Peyer's patch (tissue), 4 donors: ENCODE measurements around the gene LRRFIP1.

ENCODE experiments used
- POLR2A ChIP-seq, 2 donors: fragments of 450-650 bp; IDR thresholded peaks; one replicate each; pipeline ENCODE4 v1.5.1; 2017; ENCODE audit warnings: antibody characterized with exemption in 2 of 2, mild to moderate bottlenecking in 2 of 2, moderate library complexity in 2 of 2
- TF ChIP-seq, protein P1 (sequence below), 6 experiments: fragments of 450-650 bp in 4 of 6; fragments of 200-600 bp in 2 of 6; sonication (generic) in 1 of 6; IDR thresholded peaks; one replicate each; pipeline ENCODE4 v1.5.1; 2017 to 2019; ENCODE audit warnings: antibody characterized with exemption in 6 of 6, mild to moderate bottlenecking in 3 of 6, moderate library complexity in 1 of 6

DNA sequence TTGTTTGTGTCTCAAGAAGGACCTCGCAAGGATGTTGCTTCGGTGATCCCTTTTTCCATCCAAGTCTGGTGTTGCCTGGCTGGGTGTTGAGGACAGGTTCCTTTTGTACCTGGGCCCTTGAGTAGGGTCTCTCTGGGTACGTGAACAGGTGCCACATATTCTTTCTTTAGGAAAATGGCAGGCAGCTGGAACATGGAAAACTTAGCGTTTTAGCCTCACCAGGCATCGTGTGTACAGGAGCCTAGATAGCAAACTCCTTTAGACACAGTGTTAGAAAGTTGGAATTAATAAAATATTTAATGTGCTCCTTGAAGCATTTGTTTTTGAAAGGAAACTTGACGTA is 116.9 kb downstream of the LRRFIP1 start:
- TF ChIP-seq, protein P1, sequence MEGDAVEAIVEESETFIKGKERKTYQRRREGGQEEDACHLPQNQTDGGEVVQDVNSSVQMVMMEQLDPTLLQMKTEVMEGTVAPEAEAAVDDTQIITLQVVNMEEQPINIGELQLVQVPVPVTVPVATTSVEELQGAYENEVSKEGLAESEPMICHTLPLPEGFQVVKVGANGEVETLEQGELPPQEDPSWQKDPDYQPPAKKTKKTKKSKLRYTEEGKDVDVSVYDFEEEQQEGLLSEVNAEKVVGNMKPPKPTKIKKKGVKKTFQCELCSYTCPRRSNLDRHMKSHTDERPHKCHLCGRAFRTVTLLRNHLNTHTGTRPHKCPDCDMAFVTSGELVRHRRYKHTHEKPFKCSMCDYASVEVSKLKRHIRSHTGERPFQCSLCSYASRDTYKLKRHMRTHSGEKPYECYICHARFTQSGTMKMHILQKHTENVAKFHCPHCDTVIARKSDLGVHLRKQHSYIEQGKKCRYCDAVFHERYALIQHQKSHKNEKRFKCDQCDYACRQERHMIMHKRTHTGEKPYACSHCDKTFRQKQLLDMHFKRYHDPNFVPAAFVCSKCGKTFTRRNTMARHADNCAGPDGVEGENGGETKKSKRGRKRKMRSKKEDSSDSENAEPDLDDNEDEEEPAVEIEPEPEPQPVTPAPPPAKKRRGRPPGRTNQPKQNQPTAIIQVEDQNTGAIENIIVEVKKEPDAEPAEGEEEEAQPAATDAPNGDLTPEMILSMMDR (IDR thresholded peaks at IDR 0.05), result no peak
- no peak for TF ChIP-seq POLR2A (IDR thresholded peaks at IDR 0.05)
